ENCODE results near the gene CERS1.

Gene CERS1

GRCh38 chr19:18839465-18840287 is 56.3 kb downstream of the CERS1 start:
- H3K27ac ChIP-seq, result peak overlapping the region; percentile 44
- ChIA-PET CTCF (interaction anchor here (0.7 kb wide), 1 partner anchor 23 kb away, joined by 5 read pairs; no protein-coding TSS in a partner anchor), POLR2A (ENCODE audit: low non-redundant PET) (no interaction called here)
- no peak for TF ChIP-seq CTCF (conservative IDR thresholded peaks at IDR 0.05; ENCODE audit: low read depth)
- DNase-seq (ENCODE audit: low spot score), result no peak

GRCh38 chr19:18834644-18834984 is 61.3 kb downstream of the CERS1 start:
- H3K27ac ChIP-seq, result no peak overlapping the region
- no peak for TF ChIP-seq CTCF (conservative IDR thresholded peaks at IDR 0.05; ENCODE audit: low read depth)
- ChIA-PET CTCF (interaction anchor here (1.0 to 1.5 kb wide), 2 partner anchors 12 to 13 kb away, joined by 3 to 4 read pairs; no protein-coding TSS in a partner anchor), POLR2A (ENCODE audit: low non-redundant PET) (no interaction called here)
- no peak for DNase-seq (ENCODE audit: low spot score)

- H3K27ac ChIP-seq, result peak overlapping the region; percentile 79
- ChIA-PET POLR2A (ENCODE audit: low non-redundant PET) (no interaction called here), CTCF (interaction anchor here (0.7 to 1.5 kb wide), 5 partner anchors 13 to 155 kb away, joined by 3 to 5 read pairs (median 3); no protein-coding TSS in a partner anchor)
- no peak for TF ChIP-seq CTCF (conservative IDR thresholded peaks at IDR 0.05; ENCODE audit: low read depth)
- DNase-seq (ENCODE audit: low spot score), result peak; percentile 29
Measured at GRCh38 chr19:18833849-18834643, 61.9 kb downstream of the CERS1 start.

- ChIA-PET POLR2A (ENCODE audit: low non-redundant PET) (no interaction called here), CTCF (interaction anchor here (0.6 to 1.3 kb wide), 5 partner anchors 24 to 226 kb away, joined by 3 to 5 read pairs (median 4); no protein-coding TSS in a partner anchor)
- TF ChIP-seq CTCF (conservative IDR thresholded peaks at IDR 0.05; ENCODE audit: low read depth), result no peak
- peak overlapping the region; percentile 79 for H3K27ac ChIP-seq
- DNase-seq (ENCODE audit: low spot score), result no peak
Measured at GRCh38 chr19:18833141-18833476, 62.8 kb downstream of the CERS1 start.

- TF ChIP-seq CTCF (conservative IDR thresholded peaks at IDR 0.05; ENCODE audit: low read depth), result no peak; the same call in 1 of the 2 replicates
- POLR2A ChIA-PET (ENCODE audit: low non-redundant PET), result interaction anchor here (0.5 to 1.1 kb wide), 3 partner anchors 15 to 332 kb away, joined by 4 to 6 read pairs (median 4); no protein-coding TSS in a partner anchor
- H3K27ac ChIP-seq, result peak overlapping the region; percentile 79
- DNase-seq (ENCODE audit: low spot score), result peak; percentile 45
- CTCF ChIA-PET, result interaction anchor here (0.5 to 1.2 kb wide), 6 partner anchors 10 to 239 kb away, joined by 3 to 5 read pairs (median 3); no protein-coding TSS in a partner anchor
Measured at GRCh38 chr19:18832306-18833140, 63.4 kb downstream of the CERS1 start.
